Endodermal cell (in vitro differentiated cells): Measurements from ENCODE around the gene MAPKAPK2. TPM values are rescaled to one million over a fixed set of nuclear protein-coding genes. Genes with fewer than 3 reads are reported as not detected.

Experiments
- DNase-seq: peaks from one replicate; pipeline ENCODE4 v3.0.0-alpha.2; 2017
- H3K27ac ChIP-seq: 2 replicates; pipeline ENCODE4 v1.5.1; 2013; ENCODE audit warnings: mild to moderate bottlenecking, low read depth, low read length, moderate library complexity
- H3K27me3 ChIP-seq: 2 replicates; pipeline ENCODE4 v1.6.1; 2013; ENCODE audit warnings: mild to moderate bottlenecking, low read length, moderate library complexity; ENCODE audit not compliant: insufficient read depth, control insufficient read depth, poor library complexity, severe bottlenecking
- H3K36me3 ChIP-seq: 2 replicates; pipeline ENCODE4 v1.7.0; 2013; ENCODE audit warnings: mild to moderate bottlenecking, low read length, moderate library complexity; ENCODE audit not compliant: control insufficient read depth, insufficient read depth
- H3K4me1 ChIP-seq: one replicate; pipeline ENCODE4 v1.7.0; 2013; ENCODE audit warnings: low read length; ENCODE audit not compliant: control insufficient read depth, insufficient read depth
- H3K4me3 ChIP-seq: 2 replicates; pipeline ENCODE4 v1.5.1; 2013; ENCODE audit warnings: mild to moderate bottlenecking, low read length, moderate library complexity
- H3K9ac ChIP-seq: 2 replicates; pipeline ENCODE4 v1.6.1; 2013; ENCODE audit warnings: mild to moderate bottlenecking, low read length, moderate library complexity; ENCODE audit not compliant: poor library complexity, severe bottlenecking; ENCODE audit errors: extremely low read depth
- H3K9me3 ChIP-seq: 2 replicates; pipeline ENCODE4 v1.6.1; 2013; ENCODE audit warnings: mild to moderate bottlenecking, low read length, moderate library complexity; ENCODE audit not compliant: control insufficient read depth
- H3K27ac Mint-ChIP-seq: 2 replicates; pipeline ENCODE4 v1.8.0; 2020; ENCODE audit warnings: mixed read lengths
- H3K27me3 Mint-ChIP-seq: 2 replicates; pipeline ENCODE4 v1.8.0; 2021; ENCODE audit warnings: mild to moderate bottlenecking, mixed read lengths; ENCODE audit not compliant: insufficient read depth
- H3K36me3 Mint-ChIP-seq: 2 replicates; pipeline ENCODE4 v1.8.0; 2020; ENCODE audit warnings: low read depth, mixed read lengths
- H3K4me1 Mint-ChIP-seq: 2 replicates; pipeline ENCODE4 v1.8.0; 2020; ENCODE audit warnings: mixed read lengths
- H3K4me3 Mint-ChIP-seq: 2 replicates; pipeline ENCODE4 v1.8.0; 2020; ENCODE audit warnings: mild to moderate bottlenecking, moderate library complexity, mixed read lengths
- H3K9me3 Mint-ChIP-seq: 2 replicates; pipeline ENCODE4 v1.8.0; 2020; ENCODE audit warnings: mild to moderate bottlenecking, mixed read lengths
- WGBS, 2 experiments: methylation state at CpG; one replicate each; pipeline versions ENCODE4 v1.1.5 to v1.1.7; 2013; ENCODE audit warnings: missing lambda C conversion rate in 2 of 2, mixed read lengths in 1 of 2; ENCODE audit not compliant: insufficient coverage in 1 of 2, insufficient read length in 1 of 2; 5-methylcytosine and 5-hydroxymethylcytosine counted together
- total RNA-seq, 2 donors: library from RNA; stranded (reverse); fragmentation: NEBNext Ultra II Directional in 1 of 2; extraction: Animal tissue kit (Norgen Biotek cat#: 25700) in 1 of 2; gene quantifications; 2 replicates in 1 of 2; 3 replicates in 1 of 2; pipeline ENCODE4 v1.2.1, GENCODE V29; 2021
- TF ChIP-seq, protein P1 (sequence below): fragments of 200-600 bp; sonication (generic); conservative IDR thresholded peaks from 2 replicates; pipeline ENCODE4 v1.5.0; 2021; ENCODE audit warnings: antibody characterized with exemption, mild to moderate bottlenecking

MAPKAPK2 gene
- total RNA-seq, 2 donors from 2014 or later, result 72.8 to 79.7 TPM

- no peak overlapping the region for H3K9ac ChIP-seq
- DNase-seq, result peak; percentile 69
- WGBS, 2 experiments, result 75 to 84% methylated on average over 4 to 11 of the region's 11 CpGs
These were observed 21.6 kb downstream of the MAPKAPK2 start for GRCh38 chr1:206706298-206706791.

GRCh38 chr1:206706806-206707366, 22.2 kb downstream of the MAPKAPK2 start:
- Histone ChIP-seq H3K36me3 (no peaks in the 10 kb centered on the region), H3K9me3 (no peaks in the 10 kb centered on the region), H3K4me3 (no peak overlapping the region), H3K4me1 (peaks cover 30% of the 10 kb centered on the region), H3K27ac (peak overlapping the region; percentile 69), H3K27me3 (no peaks in the 10 kb centered on the region), H3K9ac (no peak overlapping the region)
- no peak overlapping the region for H3K27ac Mint-ChIP-seq
- 87 to 96% methylated on average over 3 to 8 of the region's 8 CpGs for WGBS, 2 experiments
- TF ChIP-seq, protein P1, sequence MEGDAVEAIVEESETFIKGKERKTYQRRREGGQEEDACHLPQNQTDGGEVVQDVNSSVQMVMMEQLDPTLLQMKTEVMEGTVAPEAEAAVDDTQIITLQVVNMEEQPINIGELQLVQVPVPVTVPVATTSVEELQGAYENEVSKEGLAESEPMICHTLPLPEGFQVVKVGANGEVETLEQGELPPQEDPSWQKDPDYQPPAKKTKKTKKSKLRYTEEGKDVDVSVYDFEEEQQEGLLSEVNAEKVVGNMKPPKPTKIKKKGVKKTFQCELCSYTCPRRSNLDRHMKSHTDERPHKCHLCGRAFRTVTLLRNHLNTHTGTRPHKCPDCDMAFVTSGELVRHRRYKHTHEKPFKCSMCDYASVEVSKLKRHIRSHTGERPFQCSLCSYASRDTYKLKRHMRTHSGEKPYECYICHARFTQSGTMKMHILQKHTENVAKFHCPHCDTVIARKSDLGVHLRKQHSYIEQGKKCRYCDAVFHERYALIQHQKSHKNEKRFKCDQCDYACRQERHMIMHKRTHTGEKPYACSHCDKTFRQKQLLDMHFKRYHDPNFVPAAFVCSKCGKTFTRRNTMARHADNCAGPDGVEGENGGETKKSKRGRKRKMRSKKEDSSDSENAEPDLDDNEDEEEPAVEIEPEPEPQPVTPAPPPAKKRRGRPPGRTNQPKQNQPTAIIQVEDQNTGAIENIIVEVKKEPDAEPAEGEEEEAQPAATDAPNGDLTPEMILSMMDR, result no peak
- no peak overlapping the region for H3K4me3 Mint-ChIP-seq
- peaks cover 2% of the 10 kb centered on the region for H3K36me3 Mint-ChIP-seq
- no peaks in the 10 kb centered on the region for H3K9me3 Mint-ChIP-seq
- DNase-seq, result no peak
- H3K4me1 Mint-ChIP-seq, result peaks cover 75% of the 10 kb centered on the region
- no peaks in the 10 kb centered on the region for H3K27me3 Mint-ChIP-seq

More at GRCh38 chr1:206706298-206706791, 21.6 kb downstream of the MAPKAPK2 start:
- Mint-ChIP-seq H3K9me3 (no peaks in the 10 kb centered on the region), H3K36me3 (peaks cover 2% of the 10 kb centered on the region), H3K27ac (no peak overlapping the region), H3K27me3 (no peaks in the 10 kb centered on the region), H3K4me3 (no peak overlapping the region), H3K4me1 (peaks cover 73% of the 10 kb centered on the region)
- H3K36me3 ChIP-seq, result no peaks in the 10 kb centered on the region
- H3K27ac ChIP-seq, result peak overlapping the region; percentile 69
- no peaks in the 10 kb centered on the region for H3K27me3 ChIP-seq
- peaks cover 30% of the 10 kb centered on the region for H3K4me1 ChIP-seq
- H3K9me3 ChIP-seq, result no peaks in the 10 kb centered on the region
- no peak overlapping the region for H3K4me3 ChIP-seq
- TF ChIP-seq, protein P1, result no peak

DNA sequence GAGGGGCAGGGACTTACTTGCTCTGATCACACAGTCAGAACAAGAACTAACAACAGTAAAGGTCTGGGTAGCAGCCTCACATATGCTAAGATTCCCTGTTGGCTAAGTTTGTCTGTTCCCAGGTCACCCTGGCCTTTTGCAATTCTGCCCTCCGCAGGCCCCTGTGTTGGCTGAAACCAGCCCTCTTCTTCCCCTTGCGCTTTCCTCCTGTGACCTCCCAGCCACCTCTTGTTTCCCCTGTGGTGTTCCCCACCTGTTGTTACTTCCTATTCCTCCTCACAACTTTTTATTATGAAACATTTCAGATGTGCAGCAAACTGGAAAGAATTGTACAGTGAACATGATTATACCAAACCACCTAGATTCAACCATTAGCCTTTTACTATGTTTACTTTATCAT, 23.4 kb downstream of the MAPKAPK2 start:
- DNase-seq, result peak; percentile 77
- 65 to 100% methylated on average over 1 to 2 of the region's 2 CpGs for WGBS, 2 experiments
- Histone ChIP-seq H3K9me3 (no peaks in the 10 kb centered on the region), H3K4me1 (peaks cover 30% of the 10 kb centered on the region), H3K27ac (no peak overlapping the region), H3K9ac (no peak overlapping the region), H3K36me3 (no peaks in the 10 kb centered on the region), H3K4me3 (no peak overlapping the region), H3K27me3 (no peaks in the 10 kb centered on the region)
- no peaks in the 10 kb centered on the region for H3K27me3 Mint-ChIP-seq
- peak overlapping the region; percentile 18 for H3K27ac Mint-ChIP-seq
- TF ChIP-seq, protein P1, result no peak
- H3K4me3 Mint-ChIP-seq, result no peak overlapping the region
- H3K4me1 Mint-ChIP-seq, result peaks cover 71% of the 10 kb centered on the region
- H3K9me3 Mint-ChIP-seq, result no peaks in the 10 kb centered on the region
- peaks cover 2% of the 10 kb centered on the region for H3K36me3 Mint-ChIP-seq
